Suprapubic skin (tissue), 3 donors: ENCODE results near the gene COL6A1.

Experiments used
- POLR2A ChIP-seq, 2 donors: fragments of 450-650 bp; IDR thresholded peaks; one replicate each; pipeline ENCODE4 v1.6.1; 2017; ENCODE audit warnings: antibody characterized with exemption in 2 of 2, mild to moderate bottlenecking in 2 of 2, moderate library complexity in 2 of 2
- TF ChIP-seq, protein P1 (sequence below), 2 donors: fragments of 200-600 bp in 1 of 2; fragments of 450-650 bp in 1 of 2; sonication (generic) in 1 of 2; IDR thresholded peaks; one replicate each; pipeline ENCODE4 v1.5.1; 2016 to 2019; ENCODE audit warnings: antibody characterized with exemption in 2 of 2, mild to moderate bottlenecking in 1 of 2, moderate library complexity in 1 of 2

DNA sequence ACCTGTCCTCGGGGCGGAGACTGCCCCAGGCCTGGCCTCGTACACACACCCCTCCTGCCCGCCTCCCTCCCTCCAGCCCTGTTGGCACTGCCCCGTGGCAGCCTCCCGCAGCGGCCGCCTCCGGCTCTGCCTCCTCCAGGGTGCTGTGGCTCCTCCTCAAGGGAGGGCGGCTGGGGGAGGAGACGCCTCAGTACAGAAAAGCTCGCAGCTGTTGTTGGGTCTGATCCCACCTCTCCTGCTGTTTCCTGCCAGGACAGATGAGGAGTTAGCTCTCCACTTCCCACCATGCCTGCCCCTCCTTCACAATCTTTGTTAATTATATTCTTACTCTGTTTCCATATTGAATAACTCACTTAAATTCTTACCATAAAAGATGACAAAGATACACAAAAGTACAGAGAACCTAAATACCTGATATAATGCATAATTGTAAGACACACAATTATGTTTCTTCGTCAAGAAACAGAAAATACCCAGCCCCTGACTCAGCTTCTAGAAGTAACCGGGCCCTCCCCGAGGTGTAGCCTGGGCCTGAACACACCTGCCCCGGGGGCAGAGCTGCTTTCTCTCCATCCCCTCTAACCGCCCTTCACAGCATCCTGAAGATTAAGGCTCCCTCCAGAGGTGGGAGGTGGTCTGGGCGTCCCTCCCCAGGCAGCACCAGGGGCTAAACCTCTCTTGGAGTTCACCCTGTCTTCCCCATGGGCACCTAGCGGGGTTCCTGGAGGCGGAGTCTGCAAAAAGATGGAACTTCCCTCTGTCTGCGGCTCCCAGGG is 30.6 kb upstream of the COL6A1 start:
- TF ChIP-seq, protein P1, sequence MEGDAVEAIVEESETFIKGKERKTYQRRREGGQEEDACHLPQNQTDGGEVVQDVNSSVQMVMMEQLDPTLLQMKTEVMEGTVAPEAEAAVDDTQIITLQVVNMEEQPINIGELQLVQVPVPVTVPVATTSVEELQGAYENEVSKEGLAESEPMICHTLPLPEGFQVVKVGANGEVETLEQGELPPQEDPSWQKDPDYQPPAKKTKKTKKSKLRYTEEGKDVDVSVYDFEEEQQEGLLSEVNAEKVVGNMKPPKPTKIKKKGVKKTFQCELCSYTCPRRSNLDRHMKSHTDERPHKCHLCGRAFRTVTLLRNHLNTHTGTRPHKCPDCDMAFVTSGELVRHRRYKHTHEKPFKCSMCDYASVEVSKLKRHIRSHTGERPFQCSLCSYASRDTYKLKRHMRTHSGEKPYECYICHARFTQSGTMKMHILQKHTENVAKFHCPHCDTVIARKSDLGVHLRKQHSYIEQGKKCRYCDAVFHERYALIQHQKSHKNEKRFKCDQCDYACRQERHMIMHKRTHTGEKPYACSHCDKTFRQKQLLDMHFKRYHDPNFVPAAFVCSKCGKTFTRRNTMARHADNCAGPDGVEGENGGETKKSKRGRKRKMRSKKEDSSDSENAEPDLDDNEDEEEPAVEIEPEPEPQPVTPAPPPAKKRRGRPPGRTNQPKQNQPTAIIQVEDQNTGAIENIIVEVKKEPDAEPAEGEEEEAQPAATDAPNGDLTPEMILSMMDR (IDR thresholded peaks at IDR 0.05), result no peak
- TF ChIP-seq POLR2A (IDR thresholded peaks at IDR 0.05), result no peak
